Kidney (tissue), 14 donors: ENCODE measurements around the gene ROR2. TPM values are rescaled to one million over a fixed set of nuclear protein-coding genes. Genes with fewer than 3 reads are reported as not detected.

Experiments used
- DNase-seq, 5 donors: peaks; one replicate each; pipeline ENCODE4 v3.0.0-alpha.2; 2013 to 2020
- FAIRE-seq: peaks from 2 replicates; lab custom pipeline; 2012; peaks lifted over from hg19 to GRCh38; lab: Jason Lieb, UNC
- H3K27ac ChIP-seq, 2 donors: one replicate each; pipeline ENCODE4 v1.7.0; 2013; ENCODE audit warnings: low read depth in 2 of 2, low read length in 2 of 2, inconsistent platforms in 1 of 2
- H3K27me3 ChIP-seq: one replicate; pipeline ENCODE4 v1.7.1; 2013; ENCODE audit warnings: low read length, inconsistent platforms; ENCODE audit not compliant: control insufficient read depth, insufficient read depth
- H3K36me3 ChIP-seq, 3 donors: one replicate each; pipeline versions ENCODE4 v1.7.0 to v1.7.1; 2013; ENCODE audit warnings: low read length in 3 of 3, control low read depth in 1 of 3, inconsistent platforms in 1 of 3; ENCODE audit not compliant: insufficient read depth in 3 of 3, control insufficient read depth in 2 of 3
- H3K4me1 ChIP-seq, 3 donors: one replicate each; pipeline versions ENCODE4 v1.7.0 to v1.7.1; 2013; ENCODE audit warnings: low read length in 3 of 3, inconsistent platforms in 1 of 3, low read depth in 1 of 3; ENCODE audit not compliant: control insufficient read depth in 2 of 3, insufficient read depth in 2 of 3
- H3K4me3 ChIP-seq, 3 donors: one replicate each; pipeline versions ENCODE4 v1.7.0 to v1.8.1; 2013; ENCODE audit warnings: low read length in 3 of 3, control low read depth in 1 of 3, inconsistent platforms in 1 of 3
- H3K9ac ChIP-seq, 3 donors: one replicate each; pipeline versions ENCODE4 v1.7.0 to v1.7.1; 2013; ENCODE audit warnings: low read length in 3 of 3, control low read depth in 1 of 3, inconsistent platforms in 1 of 3
- H3K9me3 ChIP-seq, 3 donors: one replicate each; pipeline versions ENCODE4 v1.7.0 to v1.7.1; 2013; ENCODE audit warnings: low read length in 3 of 3, control low read depth in 1 of 3, inconsistent platforms in 1 of 3; ENCODE audit not compliant: control insufficient read depth in 2 of 3, insufficient read depth in 1 of 3
- intact Hi-C: fragments of 100-400 bp; cut with DNase I; formaldehyde crosslinking; loops from one replicate; pipeline ENCODE4 v1.11.1; 2022
- polyA plus RNA-seq: library from polyadenylated mRNA; stranded (reverse); fragments of 350-450 nt; fragmentation: Illumina TruSeq; extraction: RNeasy Lipid Tissue Mini Kit (QIAGEN cat#74804); gene quantifications from one replicate; pipeline ENCODE4 v1.2.3, GENCODE V29; 2014; ENCODE audit warnings: low read depth, low replicate concordance; ENCODE audit not compliant: insufficient read depth
- total RNA-seq: library from RNA; stranded (reverse); fragmentation: NEBNext Ultra II Directional; extraction: Animal tissue kit (Norgen Biotek cat#: 25700); gene quantifications from one replicate; pipeline ENCODE4 v1.2.1, GENCODE V29; 2021
- TF ChIP-seq, protein P1 (sequence below): IDR thresholded peaks from 3 replicates; pipeline ENCODE4 v1.5.1; 2012; ENCODE audit warnings: mild to moderate bottlenecking, moderate library complexity, borderline replicate concordance; ENCODE audit not compliant: insufficient read depth; ENCODE audit errors: extremely low read depth
- donor health status: control.
- donor health status: control.
- donor health status: control.
- donor health status: control.
- donor health status: control.
- donor health status: DM: yes; HTN: yes; CAD: no.
- donor health status: Normal renal cell carcinoma (clear cell type).

Gene ROR2
- total and polyA plus RNA-seq, 2 donors from 2014 or later, result 1.5 to 5.7 TPM

DNA sequence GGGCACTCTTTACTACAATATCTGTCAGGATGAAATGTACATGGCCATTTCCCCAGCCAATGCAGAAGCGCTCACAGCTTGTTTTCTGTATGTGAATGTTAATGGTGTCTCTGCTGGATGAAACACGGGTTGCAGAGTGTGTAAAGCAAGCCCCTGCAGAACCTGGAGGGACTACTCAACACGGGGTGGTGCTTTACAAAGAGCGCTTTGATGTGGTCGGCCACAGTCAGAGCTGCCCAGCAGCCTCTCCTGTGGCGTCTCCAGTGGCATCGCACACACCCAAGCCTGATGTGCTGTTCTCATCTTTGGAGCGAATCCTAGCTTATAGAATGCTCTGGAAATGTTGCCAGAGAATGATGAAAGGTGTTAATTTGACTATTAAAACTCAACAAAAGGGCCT lies 363.7 kb downstream of the ROR2 start:
- FAIRE-seq, result no peak
- DNase-seq, result no peak
- intact Hi-C loops, result no loop called here

DNA sequence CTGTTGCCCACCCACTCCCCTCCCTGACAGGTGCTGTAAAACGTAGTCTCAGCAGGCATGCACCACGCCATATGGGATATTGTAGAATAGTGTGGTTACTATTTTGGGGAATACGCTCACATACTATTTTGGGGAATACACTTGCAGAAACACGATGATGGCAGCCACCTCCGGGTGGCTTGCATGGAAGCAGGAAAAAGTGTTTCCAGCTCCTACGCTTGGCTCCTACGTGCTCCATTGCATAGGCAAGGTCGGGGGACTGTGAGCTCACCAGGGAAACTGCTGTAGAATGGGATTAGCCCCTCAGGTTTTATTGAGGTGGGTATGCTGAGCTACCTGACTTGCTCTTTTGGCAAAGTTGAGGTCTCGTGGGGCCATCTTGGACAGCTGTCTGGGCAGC lies 366.1 kb downstream of the ROR2 start:
- Histone ChIP-seq H3K4me3 (no peak overlapping the region), H3K36me3 (no peaks in the 10 kb centered on the region), H3K27ac (no peak overlapping the region), H3K9me3 (no peaks in the 10 kb centered on the region), H3K9ac (no peak overlapping the region), H3K4me1 (no peaks in the 10 kb centered on the region), H3K27me3 (no peaks in the 10 kb centered on the region)
- FAIRE-seq, result no peak
- TF ChIP-seq, protein P1, sequence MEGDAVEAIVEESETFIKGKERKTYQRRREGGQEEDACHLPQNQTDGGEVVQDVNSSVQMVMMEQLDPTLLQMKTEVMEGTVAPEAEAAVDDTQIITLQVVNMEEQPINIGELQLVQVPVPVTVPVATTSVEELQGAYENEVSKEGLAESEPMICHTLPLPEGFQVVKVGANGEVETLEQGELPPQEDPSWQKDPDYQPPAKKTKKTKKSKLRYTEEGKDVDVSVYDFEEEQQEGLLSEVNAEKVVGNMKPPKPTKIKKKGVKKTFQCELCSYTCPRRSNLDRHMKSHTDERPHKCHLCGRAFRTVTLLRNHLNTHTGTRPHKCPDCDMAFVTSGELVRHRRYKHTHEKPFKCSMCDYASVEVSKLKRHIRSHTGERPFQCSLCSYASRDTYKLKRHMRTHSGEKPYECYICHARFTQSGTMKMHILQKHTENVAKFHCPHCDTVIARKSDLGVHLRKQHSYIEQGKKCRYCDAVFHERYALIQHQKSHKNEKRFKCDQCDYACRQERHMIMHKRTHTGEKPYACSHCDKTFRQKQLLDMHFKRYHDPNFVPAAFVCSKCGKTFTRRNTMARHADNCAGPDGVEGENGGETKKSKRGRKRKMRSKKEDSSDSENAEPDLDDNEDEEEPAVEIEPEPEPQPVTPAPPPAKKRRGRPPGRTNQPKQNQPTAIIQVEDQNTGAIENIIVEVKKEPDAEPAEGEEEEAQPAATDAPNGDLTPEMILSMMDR, result no peak
- intact Hi-C loops, result no loop called here
- DNase-seq, result no peak

More for the DNA sequence above, 363.7 kb downstream of the ROR2 start:
- Histone ChIP-seq H3K27ac (no peak overlapping the region), H3K4me1 (no peaks in the 10 kb centered on the region), H3K27me3 (no peaks in the 10 kb centered on the region), H3K9me3 (no peaks in the 10 kb centered on the region), H3K36me3 (no peaks in the 10 kb centered on the region), H3K4me3 (no peak overlapping the region), H3K9ac (no peak overlapping the region)
- TF ChIP-seq, protein P1, result no peak

DNA sequence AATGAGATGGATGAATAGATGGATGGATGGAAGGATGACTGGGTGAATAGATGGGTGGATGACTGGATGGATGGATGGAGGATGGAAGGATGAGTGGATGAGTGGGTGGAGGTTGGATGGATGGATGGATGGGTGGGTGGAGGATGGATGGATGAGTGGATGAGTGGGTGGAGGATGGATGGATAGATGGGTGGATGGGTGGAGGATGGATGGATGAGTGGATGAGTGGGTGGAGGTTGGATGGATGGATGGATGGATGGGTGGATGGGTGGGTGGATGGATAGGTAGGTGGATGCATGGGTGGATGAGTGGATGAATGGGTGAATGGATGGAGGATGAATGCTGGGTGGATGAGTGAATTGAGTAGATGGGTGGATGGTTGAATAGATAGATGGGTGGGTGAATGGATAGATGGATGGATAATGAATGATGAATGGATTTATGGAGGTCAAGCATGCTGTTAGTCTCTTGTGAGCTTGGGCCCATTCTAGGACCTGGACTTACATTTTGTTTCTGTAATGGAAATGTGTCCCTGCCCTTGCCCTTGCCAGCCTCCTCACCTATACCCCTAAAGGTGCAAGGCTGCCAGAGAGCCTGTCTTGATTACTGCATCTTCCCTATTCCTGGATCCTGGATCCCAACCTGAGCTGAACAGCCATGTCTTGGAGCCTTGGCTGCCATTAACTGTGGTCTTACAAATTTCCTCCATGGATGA lies 366.7 kb downstream of the ROR2 start:
- intact Hi-C loops, result no loop called here
- no peak for FAIRE-seq
- no peak overlapping the region for H3K4me3 ChIP-seq
- H3K9me3 ChIP-seq, result no peaks in the 10 kb centered on the region
- no peak overlapping the region for H3K9ac ChIP-seq
- no peaks in the 10 kb centered on the region for H3K36me3 ChIP-seq
- H3K27me3 ChIP-seq, result no peaks in the 10 kb centered on the region
- no peak for DNase-seq
- TF ChIP-seq, protein P1, result no peak
- no peak overlapping the region for H3K27ac ChIP-seq
- no peaks in the 10 kb centered on the region for H3K4me1 ChIP-seq

DNA sequence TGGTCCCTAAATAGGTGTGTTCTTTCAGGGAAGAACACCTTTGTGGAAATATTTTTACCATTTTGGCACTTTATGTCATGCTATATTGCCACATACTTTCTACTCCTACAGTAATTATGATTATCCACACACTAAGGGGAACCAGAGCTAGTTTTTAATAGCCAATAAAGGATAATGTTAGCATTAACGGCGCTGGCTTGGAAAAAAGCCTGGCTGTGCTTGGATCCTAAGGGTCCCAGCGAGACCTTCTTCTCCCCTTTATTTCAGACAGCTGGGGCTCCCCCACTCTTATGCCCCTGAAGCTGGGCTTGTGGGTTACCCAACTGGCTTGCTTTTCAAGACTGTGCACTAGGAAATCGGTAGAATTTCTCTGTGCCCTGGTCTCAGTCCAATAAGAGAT lies 367.8 kb downstream of the ROR2 start:
- intact Hi-C loops, result no loop called here
- no peak for FAIRE-seq

More for the DNA sequence above, 367.8 kb downstream of the ROR2 start:
- H3K4me3 ChIP-seq, result no peak overlapping the region
- no peaks in the 10 kb centered on the region for H3K4me1 ChIP-seq
- H3K27ac ChIP-seq, result no peak overlapping the region
- no peaks in the 10 kb centered on the region for H3K9me3 ChIP-seq
- no peak for DNase-seq
- TF ChIP-seq, protein P1, result no peak
- H3K9ac ChIP-seq, result no peak overlapping the region
- no peaks in the 10 kb centered on the region for H3K36me3 ChIP-seq
- no peaks in the 10 kb centered on the region for H3K27me3 ChIP-seq
